Sigmoid colon (tissue), 7 donors: ENCODE data around the gene HOXD3. TPM values are rescaled to one million over a fixed set of nuclear protein-coding genes. Genes with fewer than 3 reads are reported as not detected.

ENCODE experiments used
- DNase-seq: peaks from one replicate; pipeline ENCODE4 v3.0.0-alpha.2; 2019
- H3K27ac ChIP-seq, 4 donors: fragments of 200-600 bp; sonication (generic); one replicate each; pipeline ENCODE4 v1.5.1; 2016 to 2019; ENCODE audit warnings: mild to moderate bottlenecking in 1 of 4
- H3K27me3 ChIP-seq, 3 donors: fragments of 200-600 bp; sonication (generic); one replicate each; pipeline ENCODE4 v1.5.1; 2019; ENCODE audit warnings: mild to moderate bottlenecking in 1 of 3
- H3K36me3 ChIP-seq, 4 donors: fragments of 200-600 bp; sonication (generic); one replicate each; pipeline ENCODE4 v1.5.1; 2016 to 2019
- H3K4me1 ChIP-seq, 4 donors: fragments of 200-600 bp; sonication (generic); one replicate each; pipeline ENCODE4 v1.5.1; 2017 to 2019
- H3K4me3 ChIP-seq, 4 donors: fragments of 200-600 bp; sonication (generic); one replicate each; pipeline ENCODE4 v1.5.1; 2017 to 2019; ENCODE audit warnings: mild to moderate bottlenecking in 2 of 4, moderate library complexity in 1 of 4
- H3K9me3 ChIP-seq, 4 donors: fragments of 200-600 bp in 3 of 4; sonication (generic) in 3 of 4; one replicate each; pipeline versions ENCODE4 v1.5.1 to v1.6.1; 2013 to 2019
- EP300 ChIP-seq, 4 donors: sonication (generic); formaldehyde crosslinking; IDR thresholded peaks; one replicate each; pipeline ENCODE4 v1.6.1; 2017; ENCODE audit warnings: antibody characterized with exemption in 4 of 4
- POLR2A ChIP-seq, 2 donors: fragments of 450-650 bp; IDR thresholded peaks; one replicate each; pipeline ENCODE4 v1.6.1; 2016; ENCODE audit warnings: antibody characterized with exemption in 2 of 2, mild to moderate bottlenecking in 2 of 2, moderate library complexity in 2 of 2
- POLR2AphosphoS5 ChIP-seq, 4 donors: sonication (generic); formaldehyde crosslinking; IDR thresholded peaks; one replicate each; pipeline ENCODE4 v1.6.1; 2017; ENCODE audit warnings: antibody characterized with exemption in 4 of 4
- WGBS, 2 donors: extraction: QIAGEN DNeasy Blood & Tissue Kit; methylation state at CpG; one replicate each; pipeline ENCODE4 v1.1.7; 2013; 5-methylcytosine and 5-hydroxymethylcytosine counted together
- intact Hi-C: fragments of 100-400 bp; cut with DNase I; formaldehyde crosslinking; loops from one replicate; pipeline ENCODE4 v1.15.1; 2023
- polyA plus RNA-seq, 3 donors: library from polyadenylated mRNA; stranded (reverse); fragments of 200-250 nt; gene quantifications; one replicate each; pipeline ENCODE4 v1.2.3, GENCODE V29; 2013
- total RNA-seq, 4 donors: library from RNA; depleted of rRNA; stranded (reverse); fragments of >200 nt; gene quantifications; one replicate each; pipeline ENCODE4 v1.1.0, GENCODE V29; 2016
- TF ChIP-seq, protein P1 (sequence below), 4 experiments: fragments of 450-650 bp in 3 of 4; fragments of 200-600 bp in 1 of 4; IDR thresholded peaks; one replicate each; pipeline ENCODE4 v1.5.1; 2016 to 2019; ENCODE audit warnings: antibody characterized with exemption in 4 of 4, mild to moderate bottlenecking in 3 of 4, moderate library complexity in 2 of 4
- donor health status: healthy with polysubstance abuse.
- donor health status: Bipolar disorder and iron deficiency.
- donor health status: healthy.

HOXD3 gene
- total and polyA plus RNA-seq, 7 donors, result 0.60 to 4.6 (median 1.4) TPM

GRCh38 chr2:176134035-176134434, 23.1 kb upstream of the HOXD3 start:
- H3K4me1 ChIP-seq, result peaks cover 0 to 48% (median 36%) of the 10 kb centered on the region in 4 donors
- peaks cover 11 to 98% (median 83%) of the 10 kb centered on the region in 3 donors for H3K27me3 ChIP-seq
- intact Hi-C loops, result no loop called here
- H3K36me3 ChIP-seq, result no peaks in the 10 kb centered on the region
- TF ChIP-seq EP300 (IDR thresholded peaks at IDR 0.05) (no peak), POLR2A (IDR thresholded peaks at IDR 0.05) (no peak), POLR2AphosphoS5 (IDR thresholded peaks at IDR 0.05) (no peak)
- TF ChIP-seq, protein P1, sequence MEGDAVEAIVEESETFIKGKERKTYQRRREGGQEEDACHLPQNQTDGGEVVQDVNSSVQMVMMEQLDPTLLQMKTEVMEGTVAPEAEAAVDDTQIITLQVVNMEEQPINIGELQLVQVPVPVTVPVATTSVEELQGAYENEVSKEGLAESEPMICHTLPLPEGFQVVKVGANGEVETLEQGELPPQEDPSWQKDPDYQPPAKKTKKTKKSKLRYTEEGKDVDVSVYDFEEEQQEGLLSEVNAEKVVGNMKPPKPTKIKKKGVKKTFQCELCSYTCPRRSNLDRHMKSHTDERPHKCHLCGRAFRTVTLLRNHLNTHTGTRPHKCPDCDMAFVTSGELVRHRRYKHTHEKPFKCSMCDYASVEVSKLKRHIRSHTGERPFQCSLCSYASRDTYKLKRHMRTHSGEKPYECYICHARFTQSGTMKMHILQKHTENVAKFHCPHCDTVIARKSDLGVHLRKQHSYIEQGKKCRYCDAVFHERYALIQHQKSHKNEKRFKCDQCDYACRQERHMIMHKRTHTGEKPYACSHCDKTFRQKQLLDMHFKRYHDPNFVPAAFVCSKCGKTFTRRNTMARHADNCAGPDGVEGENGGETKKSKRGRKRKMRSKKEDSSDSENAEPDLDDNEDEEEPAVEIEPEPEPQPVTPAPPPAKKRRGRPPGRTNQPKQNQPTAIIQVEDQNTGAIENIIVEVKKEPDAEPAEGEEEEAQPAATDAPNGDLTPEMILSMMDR (IDR thresholded peaks at IDR 0.05), result no peak
- 78 to 85% methylated on average over 4 of the region's 4 CpGs for WGBS, 2 donors
- no peak overlapping the region for H3K4me3 ChIP-seq
- no peak for DNase-seq
- no peaks in the 10 kb centered on the region for H3K9me3 ChIP-seq
- H3K27ac ChIP-seq, result peak overlapping the region in 2 of 4 donors; percentile 30 to 87

DNA sequence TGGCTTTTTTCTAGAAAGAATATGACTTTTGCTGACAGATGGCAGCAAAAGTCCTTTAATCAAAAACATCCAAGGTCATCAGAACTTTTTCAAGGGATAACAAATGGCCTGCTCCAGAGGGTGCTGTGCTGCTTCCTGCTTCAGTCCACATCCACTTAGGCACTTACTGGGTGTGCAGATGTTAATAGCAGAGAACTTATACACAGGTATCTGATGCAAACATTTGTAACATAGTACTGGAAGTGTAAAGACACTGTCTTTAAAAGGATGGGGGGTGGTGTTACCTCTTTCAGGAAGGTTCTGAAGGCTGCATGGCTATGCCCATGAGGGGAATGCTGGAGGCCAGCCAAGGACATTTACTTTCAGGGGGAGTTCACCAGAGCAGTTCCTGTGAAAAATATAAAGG, 22.1 kb upstream of the HOXD3 start:
- H3K4me3 ChIP-seq, result peak overlapping the region in 1 of 4 donors; percentile 66
- peaks cover 13 to 100% (median 85%) of the 10 kb centered on the region in 3 donors for H3K27me3 ChIP-seq
- peak; percentile 65 for DNase-seq
- H3K36me3 ChIP-seq, result no peaks in the 10 kb centered on the region
- H3K9me3 ChIP-seq, result no peaks in the 10 kb centered on the region
- peak overlapping the region in 3 of 4 donors; percentile 73 to 87 (median 83) for H3K27ac ChIP-seq
- TF ChIP-seq, protein P1 (IDR thresholded peaks at IDR 0.05), result no peak
- no peak for TF ChIP-seq POLR2AphosphoS5 (IDR thresholded peaks at IDR 0.05)
- TF ChIP-seq POLR2A (IDR thresholded peaks at IDR 0.05), result no peak
- no peak for TF ChIP-seq EP300 (IDR thresholded peaks at IDR 0.05)
- peaks cover 0 to 46% (median 38%) of the 10 kb centered on the region in 4 donors for H3K4me1 ChIP-seq
- intact Hi-C loops, result loop anchor here (5.0 kb wide), 1 partner anchor 1012 kb away; no protein-coding TSS in a partner anchor

DNA sequence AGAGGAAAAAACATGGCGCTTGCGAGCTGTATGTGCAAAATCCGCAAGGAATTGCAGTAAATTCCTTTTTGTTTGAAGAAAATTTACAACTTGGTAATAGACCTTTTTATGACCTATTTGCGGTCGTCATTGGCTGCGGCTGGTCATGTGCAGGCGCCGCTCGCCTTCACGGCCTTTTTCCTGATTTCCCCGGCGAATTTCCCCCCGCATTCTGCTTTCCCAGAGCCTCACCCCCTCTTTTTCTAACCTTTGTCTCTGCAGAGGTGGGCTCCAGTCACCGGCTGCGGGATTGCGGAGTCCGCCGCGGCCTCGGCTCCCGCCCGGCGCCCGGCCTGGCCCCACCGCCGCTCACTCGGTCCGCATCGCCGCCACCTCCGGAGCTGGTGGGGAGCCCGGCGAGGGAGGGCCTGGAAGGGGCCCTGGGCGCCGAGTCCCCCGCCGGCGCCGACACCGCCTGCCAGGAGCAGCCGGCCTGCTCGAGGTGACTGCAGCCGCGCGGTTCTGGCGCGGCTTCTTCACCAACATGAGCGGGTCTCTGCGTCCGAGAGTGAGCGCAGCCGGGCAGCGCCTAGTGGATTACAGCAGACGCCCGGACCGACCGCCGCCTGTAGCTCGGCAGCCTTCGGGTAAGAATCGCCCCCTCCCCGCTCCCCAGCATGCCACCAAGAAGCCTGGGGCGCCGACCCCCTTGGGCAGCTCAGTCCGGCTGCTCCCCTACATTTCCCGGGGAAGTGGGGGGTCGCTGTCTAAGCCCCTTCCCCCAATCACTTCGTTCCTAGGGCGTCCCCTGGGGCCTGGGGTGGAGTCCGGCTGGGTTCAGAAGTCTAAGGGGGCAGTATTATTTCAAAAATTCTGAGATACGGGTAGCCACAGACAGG, 20.5 kb upstream of the HOXD3 start:
- Histone ChIP-seq H3K4me1 (peaks cover 0 to 40% (median 35%) of the 10 kb centered on the region in 4 donors), H3K9me3 (no peaks in the 10 kb centered on the region), H3K4me3 (peak overlapping the region; percentile 45 to 66 (median 56)), H3K27me3 (peaks cover 6 to 93% (median 82%) of the 10 kb centered on the region in 3 donors), H3K36me3 (no peaks in the 10 kb centered on the region), H3K27ac (peak overlapping the region; percentile 73 to 87 (median 82))
- intact Hi-C loops, result loop anchor here (5.0 kb wide), 1 partner anchor 1011 kb away; no protein-coding TSS in a partner anchor
- peak in 1 of 4 donors; percentile 4 for TF ChIP-seq POLR2AphosphoS5 (IDR thresholded peaks at IDR 0.05)
- TF ChIP-seq, protein P1 (IDR thresholded peaks at IDR 0.05), result no peak
- DNase-seq, result peak; percentile 78
- 1 to 3% methylated on average over 71 of the region's 71 CpGs for WGBS, 2 donors

DNA sequence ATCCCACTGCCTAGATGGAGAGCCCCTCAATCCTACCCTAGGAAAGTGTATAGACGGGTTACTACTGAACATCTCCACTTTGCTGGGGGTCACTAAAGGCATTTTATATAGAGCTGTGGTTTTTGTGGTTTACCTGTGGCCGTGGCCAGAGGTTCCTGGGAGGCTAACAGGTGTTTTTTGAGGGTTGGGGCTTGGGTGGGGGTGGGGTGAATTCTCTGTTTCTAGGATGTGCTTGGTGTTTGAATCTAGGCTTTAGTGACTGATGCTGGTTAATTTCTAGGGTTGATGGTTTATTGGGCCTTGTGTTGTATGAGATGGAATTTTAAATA, 19.9 kb upstream of the HOXD3 start:
- Histone ChIP-seq H3K4me1 (peaks cover 0 to 39% (median 33%) of the 10 kb centered on the region in 4 donors), H3K9me3 (no peaks in the 10 kb centered on the region), H3K27me3 (peaks cover 6 to 87% (median 76%) of the 10 kb centered on the region in 3 donors), H3K27ac (peak overlapping the region; percentile 73 to 87 (median 82)), H3K4me3 (peak overlapping the region; percentile 45 to 66 (median 56)), H3K36me3 (no peaks in the 10 kb centered on the region)
- no peak for TF ChIP-seq POLR2A (IDR thresholded peaks at IDR 0.05)
- no peak for TF ChIP-seq POLR2AphosphoS5 (IDR thresholded peaks at IDR 0.05)
- no peak for TF ChIP-seq EP300 (IDR thresholded peaks at IDR 0.05)
- TF ChIP-seq, protein P1 (IDR thresholded peaks at IDR 0.05), result no peak
- intact Hi-C loops, result loop anchor here (5.0 kb wide), 1 partner anchor 1010 kb away; no protein-coding TSS in a partner anchor
- no peak for DNase-seq
- WGBS, 2 donors, result 4 to 14% methylated on average over 2 of the region's 2 CpGs
